ELR (cell line): ENCODE measurements around the gene CRLF1.

ENCODE experiments used
- DNase-seq: peaks from one replicate; pipeline ENCODE4 v3.0.0-alpha.2; 2015; ENCODE audit warnings: low read depth

Gene CRLF1

GRCh38 chr19:18636183-18636968, 29.8 kb upstream of the CRLF1 start:
- DNase-seq, result peak; percentile 94

- DNase-seq, result no peak
Measured at GRCh38 chr19:18635831-18636182, 29.2 kb upstream of the CRLF1 start.

- DNase-seq, result no peak
Measured at GRCh38 chr19:18634612-18635297, 28.2 kb upstream of the CRLF1 start.

GRCh38 chr19:18633321-18633720, 26.7 kb upstream of the CRLF1 start:
- DNase-seq, result no peak

GRCh38 chr19:18629166-18630088, 22.8 kb upstream of the CRLF1 start:
- no peak for DNase-seq

- no peak for DNase-seq
Measured at GRCh38 chr19:18626906-18627305, 20.3 kb upstream of the CRLF1 start.

- DNase-seq, result no peak
Measured at GRCh38 chr19:18620902-18621301, 14.3 kb upstream of the CRLF1 start.

GRCh38 chr19:18620311-18620710, 13.7 kb upstream of the CRLF1 start:
- no peak for DNase-seq

- DNase-seq, result no peak
Measured at GRCh38 chr19:18618236-18618635, 11.6 kb upstream of the CRLF1 start.

- no peak for DNase-seq
Measured at GRCh38 chr19:18617562-18617961, 11.0 kb upstream of the CRLF1 start.

GRCh38 chr19:18616023-18616422, 9.4 kb upstream of the CRLF1 start:
- no peak for DNase-seq

- no peak for DNase-seq
Measured at GRCh38 chr19:18613589-18614234, 7.1 kb upstream of the CRLF1 start.

- no peak for DNase-seq
Measured at GRCh38 chr19:18612772-18613588, 6.4 kb upstream of the CRLF1 start, which contains the start of gene TMEM59L. TMEM59L (plus strand) TSS chr19:18612870; CDS start chr19:18612959, 89 bp downstream.

GRCh38 chr19:18612051-18612771, 5.6 kb upstream of the CRLF1 start:
- peak; percentile 23 for DNase-seq

- no peak for DNase-seq
Measured at GRCh38 chr19:18611327-18612050, 4.9 kb upstream of the CRLF1 start.

- DNase-seq, result no peak
Measured at GRCh38 chr19:18610556-18611326, 4.1 kb upstream of the CRLF1 start.

- DNase-seq, result no peak
Measured at GRCh38 chr19:18610245-18610555, 3.6 kb upstream of the CRLF1 start.

GRCh38 chr19:18609717-18610051, 3.1 kb upstream of the CRLF1 start:
- no peak for DNase-seq
